Astrocyte (in vitro differentiated cells and primary cell): ENCODE results near the gene ANO4.

Experiments used
- EZH2 ChIP-seq: IDR thresholded peaks from 2 replicates; pipeline ENCODE4 v1.6.1; 2012; ENCODE audit warnings: mild to moderate bottlenecking, low read length, inconsistent platforms; ENCODE audit not compliant: insufficient read depth
- TF ChIP-seq, protein P1 (sequence below): IDR thresholded peaks from 2 replicates; pipeline ENCODE4 v1.5.1; 2011; ENCODE audit warnings: low read depth, mild to moderate bottlenecking, inconsistent platforms, low read length, moderate library complexity; ENCODE audit not compliant: insufficient read depth

DNA sequence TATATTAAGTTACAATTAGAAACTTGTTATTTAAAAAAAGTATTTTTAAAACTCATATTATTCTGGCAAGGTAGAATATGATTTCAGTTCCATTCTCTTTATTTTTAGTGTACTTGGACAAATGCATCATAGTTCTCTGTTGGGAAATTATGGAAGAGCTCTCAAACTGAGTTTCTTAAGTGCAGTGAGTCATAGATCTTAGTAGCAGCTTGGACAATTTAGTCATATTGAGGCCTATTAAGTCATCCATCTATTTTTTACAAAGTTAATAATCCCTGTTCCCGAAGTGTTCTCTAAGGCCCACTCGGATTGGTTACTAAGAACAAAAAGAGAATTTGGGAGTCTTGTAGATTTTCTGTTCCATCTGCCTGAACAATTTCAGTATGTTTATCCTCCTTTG lies 113.9 kb downstream of the ANO4 start:
- TF ChIP-seq, protein P1, sequence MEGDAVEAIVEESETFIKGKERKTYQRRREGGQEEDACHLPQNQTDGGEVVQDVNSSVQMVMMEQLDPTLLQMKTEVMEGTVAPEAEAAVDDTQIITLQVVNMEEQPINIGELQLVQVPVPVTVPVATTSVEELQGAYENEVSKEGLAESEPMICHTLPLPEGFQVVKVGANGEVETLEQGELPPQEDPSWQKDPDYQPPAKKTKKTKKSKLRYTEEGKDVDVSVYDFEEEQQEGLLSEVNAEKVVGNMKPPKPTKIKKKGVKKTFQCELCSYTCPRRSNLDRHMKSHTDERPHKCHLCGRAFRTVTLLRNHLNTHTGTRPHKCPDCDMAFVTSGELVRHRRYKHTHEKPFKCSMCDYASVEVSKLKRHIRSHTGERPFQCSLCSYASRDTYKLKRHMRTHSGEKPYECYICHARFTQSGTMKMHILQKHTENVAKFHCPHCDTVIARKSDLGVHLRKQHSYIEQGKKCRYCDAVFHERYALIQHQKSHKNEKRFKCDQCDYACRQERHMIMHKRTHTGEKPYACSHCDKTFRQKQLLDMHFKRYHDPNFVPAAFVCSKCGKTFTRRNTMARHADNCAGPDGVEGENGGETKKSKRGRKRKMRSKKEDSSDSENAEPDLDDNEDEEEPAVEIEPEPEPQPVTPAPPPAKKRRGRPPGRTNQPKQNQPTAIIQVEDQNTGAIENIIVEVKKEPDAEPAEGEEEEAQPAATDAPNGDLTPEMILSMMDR = no peak
- no peak for TF ChIP-seq EZH2
